ENCODE results near the gene CHCHD3. TPM values are rescaled to one million over a fixed set of nuclear protein-coding genes. Genes with fewer than 3 reads are reported as not detected.
A peak's percentile ranks its signal among the peaks of the same experiment; 100 is the strongest.

CHCHD3 gene
- total and polyA plus RNA-seq, 9 of the 15 experiments (the other 6 are each of a cell fraction or from before 2014, with no cell fraction given), result 66.2 to 279 (median 204) TPM

DNA sequence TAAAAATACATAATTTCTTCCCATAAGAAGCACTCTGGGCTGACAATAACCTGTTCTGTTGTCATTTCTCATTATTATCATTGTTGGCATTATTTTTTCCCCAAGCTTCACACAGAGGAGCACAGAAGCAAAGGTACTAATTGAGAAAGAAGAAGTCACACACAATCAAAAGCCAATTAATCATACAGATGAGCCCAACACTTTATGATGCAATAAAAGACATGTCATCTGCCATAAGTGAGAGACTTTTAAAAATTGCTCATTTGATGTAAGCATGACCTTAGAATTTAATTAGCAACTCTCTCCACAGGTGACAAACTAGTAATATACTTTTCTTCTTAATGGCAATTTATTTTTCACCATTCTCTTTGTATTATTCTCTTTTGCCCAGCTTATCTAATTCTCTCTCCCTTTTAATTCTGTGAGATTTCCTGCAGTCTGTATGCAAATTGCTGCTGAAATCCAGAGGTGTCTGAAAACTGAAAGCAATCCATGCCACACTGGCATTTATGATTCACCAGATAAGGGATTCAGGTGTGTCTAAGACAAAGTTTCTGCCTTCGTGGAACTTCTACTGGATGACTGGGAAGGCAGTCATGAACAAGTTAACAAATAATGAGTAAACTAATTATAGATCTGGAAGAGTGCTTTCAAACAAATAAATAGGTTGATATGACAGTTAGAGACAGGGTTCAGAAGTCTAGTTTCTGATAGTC, 203.5 kb downstream of the CHCHD3 start (continued):
- TF ChIP-seq, protein P1, sequence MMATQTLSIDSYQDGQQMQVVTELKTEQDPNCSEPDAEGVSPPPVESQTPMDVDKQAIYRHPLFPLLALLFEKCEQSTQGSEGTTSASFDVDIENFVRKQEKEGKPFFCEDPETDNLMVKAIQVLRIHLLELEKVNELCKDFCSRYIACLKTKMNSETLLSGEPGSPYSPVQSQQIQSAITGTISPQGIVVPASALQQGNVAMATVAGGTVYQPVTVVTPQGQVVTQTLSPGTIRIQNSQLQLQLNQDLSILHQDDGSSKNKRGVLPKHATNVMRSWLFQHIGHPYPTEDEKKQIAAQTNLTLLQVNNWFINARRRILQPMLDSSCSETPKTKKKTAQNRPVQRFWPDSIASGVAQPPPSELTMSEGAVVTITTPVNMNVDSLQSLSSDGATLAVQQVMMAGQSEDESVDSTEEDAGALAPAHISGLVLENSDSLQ (IDR thresholded peaks at IDR 0.05), result 0 out of 2 replicates have a peak, but pooled peaks have one; percentile 5
- no peak for TF ChIP-seq PHF20 (IDR thresholded peaks at IDR 0.05; ENCODE audit: partially characterized antibody)
- TF ChIP-seq POLR2H (tag; IDR thresholded peaks at IDR 0.05; ENCODE audit: low read depth), result no peak
- TF ChIP-seq, protein P2, sequence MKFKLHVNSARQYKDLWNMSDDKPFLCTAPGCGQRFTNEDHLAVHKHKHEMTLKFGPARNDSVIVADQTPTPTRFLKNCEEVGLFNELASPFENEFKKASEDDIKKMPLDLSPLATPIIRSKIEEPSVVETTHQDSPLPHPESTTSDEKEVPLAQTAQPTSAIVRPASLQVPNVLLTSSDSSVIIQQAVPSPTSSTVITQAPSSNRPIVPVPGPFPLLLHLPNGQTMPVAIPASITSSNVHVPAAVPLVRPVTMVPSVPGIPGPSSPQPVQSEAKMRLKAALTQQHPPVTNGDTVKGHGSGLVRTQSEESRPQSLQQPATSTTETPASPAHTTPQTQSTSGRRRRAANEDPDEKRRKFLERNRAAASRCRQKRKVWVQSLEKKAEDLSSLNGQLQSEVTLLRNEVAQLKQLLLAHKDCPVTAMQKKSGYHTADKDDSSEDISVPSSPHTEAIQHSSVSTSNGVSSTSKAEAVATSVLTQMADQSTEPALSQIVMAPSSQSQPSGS (CRISPR knock-in tag; IDR thresholded peaks at IDR 0.05), result no peak
- TF ChIP-seq ZNF408 (CRISPR knock-in tag; IDR thresholded peaks at IDR 0.05; ENCODE audit: low read depth), result no peak
- TF ChIP-seq, protein P3, sequence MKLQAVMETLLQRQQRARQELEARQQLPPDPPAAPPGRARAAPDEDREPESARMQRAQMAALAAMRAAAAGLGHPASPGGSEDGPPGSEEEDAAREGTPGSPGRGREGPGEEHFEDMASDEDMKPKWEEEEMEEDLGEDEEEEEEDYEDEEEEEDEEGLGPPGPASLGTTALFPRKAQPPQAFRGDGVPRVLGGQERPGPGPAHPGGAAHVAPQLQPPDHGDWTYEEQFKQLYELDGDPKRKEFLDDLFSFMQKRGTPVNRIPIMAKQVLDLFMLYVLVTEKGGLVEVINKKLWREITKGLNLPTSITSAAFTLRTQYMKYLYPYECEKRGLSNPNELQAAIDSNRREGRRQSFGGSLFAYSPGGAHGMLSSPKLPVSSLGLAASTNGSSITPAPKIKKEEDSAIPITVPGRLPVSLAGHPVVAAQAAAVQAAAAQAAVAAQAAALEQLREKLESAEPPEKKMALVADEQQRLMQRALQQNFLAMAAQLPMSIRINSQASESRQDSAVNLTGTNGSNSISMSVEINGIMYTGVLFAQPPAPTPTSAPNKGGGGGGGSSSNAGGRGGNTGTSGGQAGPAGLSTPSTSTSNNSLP (IDR thresholded peaks at IDR 0.05; ENCODE audit: borderline replicate concordance, low read depth, low read length), result no peak
- TF ChIP-seq, protein P4, sequence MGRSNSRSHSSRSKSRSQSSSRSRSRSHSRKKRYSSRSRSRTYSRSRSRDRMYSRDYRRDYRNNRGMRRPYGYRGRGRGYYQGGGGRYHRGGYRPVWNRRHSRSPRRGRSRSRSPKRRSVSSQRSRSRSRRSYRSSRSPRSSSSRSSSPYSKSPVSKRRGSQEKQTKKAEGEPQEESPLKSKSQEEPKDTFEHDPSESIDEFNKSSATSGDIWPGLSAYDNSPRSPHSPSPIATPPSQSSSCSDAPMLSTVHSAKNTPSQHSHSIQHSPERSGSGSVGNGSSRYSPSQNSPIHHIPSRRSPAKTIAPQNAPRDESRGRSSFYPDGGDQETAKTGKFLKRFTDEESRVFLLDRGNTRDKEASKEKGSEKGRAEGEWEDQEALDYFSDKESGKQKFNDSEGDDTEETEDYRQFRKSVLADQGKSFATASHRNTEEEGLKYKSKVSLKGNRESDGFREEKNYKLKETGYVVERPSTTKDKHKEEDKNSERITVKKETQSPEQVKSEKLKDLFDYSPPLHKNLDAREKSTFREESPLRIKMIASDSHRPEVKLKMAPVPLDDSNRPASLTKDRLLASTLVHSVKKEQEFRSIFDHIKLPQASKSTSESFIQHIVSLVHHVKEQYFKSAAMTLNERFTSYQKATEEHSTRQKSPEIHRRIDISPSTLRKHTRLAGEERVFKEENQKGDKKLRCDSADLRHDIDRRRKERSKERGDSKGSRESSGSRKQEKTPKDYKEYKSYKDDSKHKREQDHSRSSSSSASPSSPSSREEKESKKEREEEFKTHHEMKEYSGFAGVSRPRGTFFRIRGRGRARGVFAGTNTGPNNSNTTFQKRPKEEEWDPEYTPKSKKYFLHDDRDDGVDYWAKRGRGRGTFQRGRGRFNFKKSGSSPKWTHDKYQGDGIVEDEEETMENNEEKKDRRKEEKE (IDR thresholded peaks at IDR 0.05; ENCODE audit: borderline replicate concordance in 1 of 2, control insufficient read depth in 1 of 2, low read depth in 2 of 2, low read length in 1 of 2), result no peak
- TF ChIP-seq TCF7L2 (IDR thresholded peaks at IDR 0.05; ENCODE audit: low read depth, low read length), result no peak
- TF ChIP-seq ZNF707 (CRISPR knock-in tag; conservative IDR thresholded peaks at IDR 0.05), result no peak

Measured in K562 (cell line).